Transverse colon (tissue), 4 donors: ENCODE measurements around the gene RUNX1. TPM values are rescaled to one million over a fixed set of nuclear protein-coding genes. Genes with fewer than 3 reads are reported as not detected.

Experiments
- DNase-seq: peaks from one replicate; pipeline ENCODE4 v3.0.0-alpha.2; 2019
- H3K27ac ChIP-seq, 4 donors: fragments of 200-600 bp; sonication (generic); 2 replicates each; pipeline ENCODE4 v1.5.1; 2016 to 2018; ENCODE audit warnings: inconsistent platforms in 4 of 4
- H3K27me3 ChIP-seq: fragments of 200-600 bp; sonication (generic); 2 replicates; pipeline ENCODE4 v1.5.1; 2017; ENCODE audit warnings: inconsistent platforms
- H3K36me3 ChIP-seq, 4 donors: fragments of 200-600 bp; sonication (generic); 2 replicates each; pipeline ENCODE4 v1.5.1; 2017 to 2019; ENCODE audit warnings: inconsistent platforms in 4 of 4
- H3K4me1 ChIP-seq, 4 donors: fragments of 200-600 bp; sonication (generic); 2 replicates each; pipeline ENCODE4 v1.5.1; 2017 to 2020; ENCODE audit warnings: inconsistent platforms in 4 of 4
- H3K4me3 ChIP-seq, 4 donors: fragments of 200-600 bp; sonication (generic); 1 replicate in 1 of 4; 2 replicates in 3 of 4; pipeline versions ENCODE4 v1.5.1 to v1.6.1; 2017 to 2019; ENCODE audit warnings: inconsistent platforms in 4 of 4
- H3K9me3 ChIP-seq, 2 donors: fragments of 200-600 bp; sonication (generic); 2 replicates each; pipeline ENCODE4 v1.5.1; 2017 to 2019; ENCODE audit warnings: inconsistent platforms in 2 of 2
- EP300 ChIP-seq: sonication (generic); formaldehyde crosslinking; IDR thresholded peaks from one replicate; pipeline ENCODE4 v1.6.1; 2017; ENCODE audit warnings: antibody characterized with exemption, low read depth
- POLR2A ChIP-seq: fragments of 450-650 bp; IDR thresholded peaks from one replicate; pipeline ENCODE4 v1.6.1; 2016; ENCODE audit warnings: antibody characterized with exemption, mild to moderate bottlenecking, moderate library complexity
- POLR2AphosphoS5 ChIP-seq, 3 donors: sonication (generic); formaldehyde crosslinking; IDR thresholded peaks; one replicate each; pipeline ENCODE4 v1.6.1; 2016; ENCODE audit warnings: antibody characterized with exemption in 3 of 3
- WGBS, 2 donors: methylation state at CpG; one replicate each; pipeline ENCODE4 v1.1.5; 2018; ENCODE audit warnings: low coverage in 1 of 2; 5-methylcytosine and 5-hydroxymethylcytosine counted together
- in situ Hi-C, 4 donors: fragments of 200-750 bp; cut with MboI; loops; one replicate each; pipeline versions ENCODE4 v1.15.0 to v1.15.1; 2017; ENCODE audit warnings: low sequenced_read_pairs in 3 of 4, low pct_ligation_motif_present in 1 of 4, low pct_unique_long_range_greater_than_20kb in 1 of 4
- intact Hi-C: fragments of 100-400 bp; cut with DNase I; formaldehyde crosslinking; loops from one replicate; pipeline ENCODE4 v1.15.1; 2023; ENCODE audit warnings: low total_unique reads
- total RNA-seq, 4 donors: library from RNA; depleted of rRNA; stranded (reverse); fragments of >200 nt; gene quantifications; one replicate each; pipeline ENCODE4 v1.1.0, GENCODE V29; 2016
- TF ChIP-seq, protein P1 (sequence below), 5 experiments: fragments of 200-600 bp in 3 of 5; fragments of 450-650 bp in 2 of 5; sonication (generic) in 3 of 5; IDR thresholded peaks; 1 replicate in 2 of 5; 2 replicates in 3 of 5; pipeline ENCODE4 v1.5.1; 2016 to 2017; ENCODE audit warnings: antibody characterized with exemption in 5 of 5, inconsistent platforms in 3 of 5, mild to moderate bottlenecking in 2 of 5, moderate library complexity in 1 of 5

The RUNX1 gene
- total RNA-seq, 4 donors from 2014 or later, result 8.3 to 60.1 (median 34.7) TPM

DNA sequence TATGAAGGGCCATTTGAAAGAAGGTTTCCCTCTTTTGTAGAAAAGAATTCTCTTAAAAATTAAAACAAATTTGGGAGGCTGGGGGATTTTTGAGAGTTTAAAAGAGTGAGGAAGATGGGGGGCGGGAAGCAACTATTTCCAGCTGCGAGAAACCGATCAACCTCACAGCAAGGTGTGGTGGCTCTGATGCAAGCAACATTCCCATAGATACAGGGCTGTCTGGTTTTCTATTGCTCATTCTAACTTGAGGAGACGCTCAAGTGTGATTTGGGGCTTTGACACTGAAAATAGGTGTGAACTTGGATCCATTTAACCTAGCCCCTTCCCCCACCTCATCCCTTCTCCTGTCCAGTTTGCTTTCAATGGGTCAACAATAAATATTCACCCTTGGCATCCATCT lies 7.2 kb downstream of the RUNX1 start:
- in situ Hi-C loops, result no loop called here

DNA sequence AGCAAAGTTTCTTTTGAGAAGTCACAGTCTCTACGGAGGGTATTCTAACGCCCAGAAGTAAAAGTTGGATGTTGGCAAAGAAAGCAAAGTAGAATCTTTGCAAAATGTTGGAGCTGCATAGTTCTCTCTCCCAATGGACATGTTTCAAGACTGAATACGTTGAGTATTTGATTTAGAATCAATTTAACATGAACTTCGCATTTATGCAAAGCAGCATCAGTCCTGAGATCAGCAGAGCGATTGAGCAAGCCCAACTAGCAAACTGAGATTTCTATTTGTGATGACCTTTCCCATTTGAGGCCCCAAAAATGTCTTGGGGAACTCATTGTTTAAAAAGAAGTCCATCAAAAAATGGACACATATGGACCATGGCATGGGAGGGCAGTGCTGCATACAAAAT lies 8.0 kb downstream of the RUNX1 start:
- intact Hi-C loops (no loop called here), in situ Hi-C loops (no loop called here)

More for the DNA sequence above, 7.2 kb downstream of the RUNX1 start:
- Histone ChIP-seq H3K27me3 (no peaks in the 10 kb centered on the region), H3K4me1 (peaks cover 0 to 42% (median 20%) of the 10 kb centered on the region in 4 donors), H3K4me3 (no peak overlapping the region), H3K27ac (peak overlapping the region in 1 of 4 donors; percentile 7), H3K36me3 (no peaks in the 10 kb centered on the region), H3K9me3 (no peaks in the 10 kb centered on the region)
- no peak for DNase-seq
- intact Hi-C loops, result no loop called here
- TF ChIP-seq, protein P1, sequence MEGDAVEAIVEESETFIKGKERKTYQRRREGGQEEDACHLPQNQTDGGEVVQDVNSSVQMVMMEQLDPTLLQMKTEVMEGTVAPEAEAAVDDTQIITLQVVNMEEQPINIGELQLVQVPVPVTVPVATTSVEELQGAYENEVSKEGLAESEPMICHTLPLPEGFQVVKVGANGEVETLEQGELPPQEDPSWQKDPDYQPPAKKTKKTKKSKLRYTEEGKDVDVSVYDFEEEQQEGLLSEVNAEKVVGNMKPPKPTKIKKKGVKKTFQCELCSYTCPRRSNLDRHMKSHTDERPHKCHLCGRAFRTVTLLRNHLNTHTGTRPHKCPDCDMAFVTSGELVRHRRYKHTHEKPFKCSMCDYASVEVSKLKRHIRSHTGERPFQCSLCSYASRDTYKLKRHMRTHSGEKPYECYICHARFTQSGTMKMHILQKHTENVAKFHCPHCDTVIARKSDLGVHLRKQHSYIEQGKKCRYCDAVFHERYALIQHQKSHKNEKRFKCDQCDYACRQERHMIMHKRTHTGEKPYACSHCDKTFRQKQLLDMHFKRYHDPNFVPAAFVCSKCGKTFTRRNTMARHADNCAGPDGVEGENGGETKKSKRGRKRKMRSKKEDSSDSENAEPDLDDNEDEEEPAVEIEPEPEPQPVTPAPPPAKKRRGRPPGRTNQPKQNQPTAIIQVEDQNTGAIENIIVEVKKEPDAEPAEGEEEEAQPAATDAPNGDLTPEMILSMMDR (IDR thresholded peaks at IDR 0.05), result no peak
- TF ChIP-seq EP300, result no peak
- TF ChIP-seq POLR2A, result no peak
- TF ChIP-seq POLR2AphosphoS5 (IDR thresholded peaks at IDR 0.05), result no peak
- 94 to 100% methylated on average over 1 to 4 of the region's 4 CpGs for WGBS, 2 donors

GRCh38 chr21:35039595-35040289 lies 9.4 kb downstream of the RUNX1 start:
- peaks cover 0 to 39% (median 17%) of the 10 kb centered on the region in 4 donors for H3K4me1 ChIP-seq
- intact Hi-C loops, result no loop called here
- no peak for DNase-seq
- no peaks in the 10 kb centered on the region for H3K27me3 ChIP-seq
- H3K4me3 ChIP-seq, result no peak overlapping the region
- 24 to 49% methylated on average over 2 to 3 of the region's 3 CpGs for WGBS, 2 donors
- H3K9me3 ChIP-seq, result no peaks in the 10 kb centered on the region
- H3K36me3 ChIP-seq, result no peaks in the 10 kb centered on the region
- H3K27ac ChIP-seq, result peak overlapping the region in 1 of 4 donors; percentile 7
- in situ Hi-C loops, result no loop called here
- TF ChIP-seq, protein P1 (IDR thresholded peaks at IDR 0.05), result no peak
- TF ChIP-seq EP300 (no peak), POLR2AphosphoS5 (IDR thresholded peaks at IDR 0.05) (no peak), POLR2A (no peak)

More for the DNA sequence above, 8.0 kb downstream of the RUNX1 start:
- no peaks in the 10 kb centered on the region for H3K27me3 ChIP-seq
- no peak for DNase-seq
- no peak overlapping the region for H3K4me3 ChIP-seq
- peaks cover 0 to 42% (median 19%) of the 10 kb centered on the region in 4 donors for H3K4me1 ChIP-seq
- H3K27ac ChIP-seq, result no peak overlapping the region
- no peaks in the 10 kb centered on the region for H3K36me3 ChIP-seq
- no peak for TF ChIP-seq POLR2AphosphoS5 (IDR thresholded peaks at IDR 0.05)
- TF ChIP-seq, protein P1 (IDR thresholded peaks at IDR 0.05), result no peak
- TF ChIP-seq POLR2A, result no peak
- TF ChIP-seq EP300, result no peak
- no peaks in the 10 kb centered on the region for H3K9me3 ChIP-seq
- 76 to 96% methylated on average over 4 to 5 of the region's 5 CpGs for WGBS, 2 donors

- H3K9me3 ChIP-seq, result no peaks in the 10 kb centered on the region
- no peak for DNase-seq
- H3K4me1 ChIP-seq, result peaks cover 0 to 30% (median 10%) of the 10 kb centered on the region in 4 donors
- intact Hi-C loops (no loop called here), in situ Hi-C loops (no loop called here)
- TF ChIP-seq POLR2A, result no peak
- TF ChIP-seq EP300, result no peak
- TF ChIP-seq, protein P1 (IDR thresholded peaks at IDR 0.05), result no peak
- no peak for TF ChIP-seq POLR2AphosphoS5 (IDR thresholded peaks at IDR 0.05)
- WGBS, 2 donors, result 72 to 83% methylated on average over 3 to 5 of the region's 5 CpGs
- H3K4me3 ChIP-seq, result no peak overlapping the region
- no peaks in the 10 kb centered on the region for H3K27me3 ChIP-seq
- H3K36me3 ChIP-seq, result no peaks in the 10 kb centered on the region
- H3K27ac ChIP-seq, result no peak overlapping the region
Measured at GRCh38 chr21:35038772-35039319, 10.3 kb downstream of the RUNX1 start.
